ENCODE results near the gene ERP29. TPM values are rescaled to one million over a fixed set of nuclear protein-coding genes. Genes with fewer than 3 reads are reported as not detected.
A peak's percentile ranks its signal among the peaks of the same experiment; 100 is the strongest.

Gene ERP29
- total and polyA plus RNA-seq, 5 experiments from 2014 or later = 161 to 199 (median 181) TPM

- H3K4me1 Mint-ChIP-seq = peaks cover 0 to 6% (median 3%) of the 10 kb centered on the region in 4 donors
- H3K36me3 Mint-ChIP-seq = peaks cover 8 to 92% (median 18%) of the 10 kb centered on the region in 3 donors
- no peaks in the 10 kb centered on the region for H3K9me3 Mint-ChIP-seq
- ATAC-seq = no peak
- POLR2A ChIA-PET = no interaction called here
- H3K27me3 Mint-ChIP-seq = no peaks in the 10 kb centered on the region
- no peak overlapping the region for H3K4me3 Mint-ChIP-seq
- no peak for DNase-seq
- H3K27ac Mint-ChIP-seq = no peak overlapping the region
Observed at GRCh38 chr12:112049351-112049750, 36.1 kb downstream of the ERP29 start.

- H3K4me3 Mint-ChIP-seq = no peak overlapping the region
- no peaks in the 10 kb centered on the region for H3K9me3 Mint-ChIP-seq
- H3K27me3 Mint-ChIP-seq = no peaks in the 10 kb centered on the region
- POLR2A ChIA-PET = no interaction called here
- no peak for ATAC-seq
- H3K4me1 Mint-ChIP-seq = peaks cover 0 to 3% (median 0%) of the 10 kb centered on the region in 4 donors
- peak overlapping the region in 3 of 10 donors; percentile 20 to 81 (median 35) for H3K27ac Mint-ChIP-seq
- no peak for DNase-seq
- H3K36me3 Mint-ChIP-seq = peaks cover 0 to 81% (median 22%) of the 10 kb centered on the region in 3 donors
Observed at GRCh38 chr12:112061137-112061536, 47.9 kb downstream of the ERP29 start.

GRCh38 chr12:112063273-112063672 lies 50.0 kb downstream of the ERP29 start:
- H3K4me3 Mint-ChIP-seq = no peak overlapping the region
- ATAC-seq (no peak), DNase-seq (no peak)
- H3K27me3 Mint-ChIP-seq = no peaks in the 10 kb centered on the region
- no peaks in the 10 kb centered on the region for H3K9me3 Mint-ChIP-seq
- peaks cover 0 to 1% (median 0%) of the 10 kb centered on the region in 4 donors for H3K4me1 Mint-ChIP-seq
- H3K27ac Mint-ChIP-seq = no peak overlapping the region
- peaks cover 4 to 85% (median 22%) of the 10 kb centered on the region in 3 donors for H3K36me3 Mint-ChIP-seq
- POLR2A ChIA-PET = no interaction called here

- Mint-ChIP-seq H3K9me3 (no peaks in the 10 kb centered on the region), H3K27ac (peak overlapping the region in 4 of 10 donors; percentile 12 to 86 (median 65)), H3K4me3 (no peak overlapping the region), H3K4me1 (peaks cover 0 to 1% (median 0%) of the 10 kb centered on the region in 4 donors), H3K27me3 (no peaks in the 10 kb centered on the region), H3K36me3 (peaks cover 4 to 87% (median 21%) of the 10 kb centered on the region in 3 donors)
- POLR2A ChIA-PET = no interaction called here
- no peak for DNase-seq
- no peak for ATAC-seq
Observed at GRCh38 chr12:112066566-112066965, 53.3 kb downstream of the ERP29 start.

Small RNA genes within 50 kb of the gene (microRNA-seq; reads per million reads assigned to microRNA genes)
- not detected for gene MIR3657 (ENCODE audit: borderline microRNAs expressed)

Other genes with a start within 250 kb of the ERP29 start
- gene ALDH2, start 246.5 kb upstream of the ERP29 start, total RNA-seq = 1 to 10 TPM; 3.1 to 3.9 TPM
- gene ALDH2, start 246.5 kb upstream of the ERP29 start, polyA plus RNA-seq = 1 to 10 TPM in 1 of 3 donors, under 1 TPM in 2; 0.73 to 1.3 (median 0.85) TPM
- gene MAPKAPK5, start 171.2 kb upstream of the ERP29 start, total RNA-seq = 10 to 100 TPM; 76.4 to 80.6 TPM
- 10 to 100 TPM; 25.8 to 54.2 (median 33.5) TPM for gene MAPKAPK5, start 171.2 kb upstream of the ERP29 start, polyA plus RNA-seq
- gene TMEM116, start 261 bp upstream of the ERP29 start, total RNA-seq = 10 to 100 TPM; 28.7 to 30.9 TPM
- 10 to 100 TPM; 12.0 to 15.6 (median 14.0) TPM for gene TMEM116, start 261 bp upstream of the ERP29 start, polyA plus RNA-seq
- gene NAA25, start 95.4 kb downstream of the ERP29 start, total RNA-seq = 10 to 100 TPM; 37.3 to 44.0 TPM
- 10 to 100 TPM in 1 of 3 donors, 1 to 10 TPM in 2; 8.7 to 17.3 (median 8.9) TPM for gene NAA25, start 95.4 kb downstream of the ERP29 start, polyA plus RNA-seq
- 10 to 100 TPM; 36.1 to 38.4 TPM for gene TRAFD1, start 112.1 kb downstream of the ERP29 start, total RNA-seq
- 10 to 100 TPM; 32.5 to 57.6 (median 55.9) TPM for gene TRAFD1, start 112.1 kb downstream of the ERP29 start, polyA plus RNA-seq